Endothelial cell of umbilical vein (primary cell): ENCODE data around the gene RAB38.

Experiments
- EZH2 ChIP-seq: IDR thresholded peaks from 2 replicates; pipeline ENCODE4 v1.6.1; 2012; ENCODE audit warnings: borderline replicate concordance, low read depth, mild to moderate bottlenecking, moderate library complexity, low read length, inconsistent platforms; ENCODE audit not compliant: severe bottlenecking
- FOS ChIP-seq: IDR thresholded peaks from 2 replicates; pipeline ENCODE4 v1.6.1; 2011; ENCODE audit warnings: mild to moderate bottlenecking, low read length, moderate library complexity, borderline replicate concordance; ENCODE audit not compliant: insufficient read depth
- GATA2 ChIP-seq: IDR thresholded peaks from 2 replicates; pipeline ENCODE4 v1.7.0; 2011; ENCODE audit warnings: low read depth, mild to moderate bottlenecking, moderate library complexity, mixed read lengths, low read length; ENCODE audit not compliant: insufficient read length, insufficient read depth
- POLR2A ChIP-seq: IDR thresholded peaks from 2 replicates; pipeline ENCODE4 v1.6.1; 2012; ENCODE audit warnings: low read depth, mild to moderate bottlenecking, control low read depth, low read length
- POLR2AphosphoS5 ChIP-seq: IDR thresholded peaks from 2 replicates; pipeline ENCODE4 v1.6.1; 2012; ENCODE audit warnings: low read depth, mild to moderate bottlenecking, control low read depth, low read length, moderate library complexity; ENCODE audit not compliant: insufficient read depth
- TF ChIP-seq, protein P1 (sequence below), 2 donors: IDR thresholded peaks; 1 replicate in 1 of 2; 2 replicates in 1 of 2; pipeline ENCODE4 v1.5.1; 2011; ENCODE audit warnings: low read length in 2 of 2, mild to moderate bottlenecking in 2 of 2, moderate library complexity in 2 of 2, control low read depth in 1 of 2, inconsistent platforms in 1 of 2, low read depth in 1 of 2; ENCODE audit not compliant: insufficient read depth in 1 of 2; ENCODE audit errors: extremely low read depth in 1 of 2

DNA sequence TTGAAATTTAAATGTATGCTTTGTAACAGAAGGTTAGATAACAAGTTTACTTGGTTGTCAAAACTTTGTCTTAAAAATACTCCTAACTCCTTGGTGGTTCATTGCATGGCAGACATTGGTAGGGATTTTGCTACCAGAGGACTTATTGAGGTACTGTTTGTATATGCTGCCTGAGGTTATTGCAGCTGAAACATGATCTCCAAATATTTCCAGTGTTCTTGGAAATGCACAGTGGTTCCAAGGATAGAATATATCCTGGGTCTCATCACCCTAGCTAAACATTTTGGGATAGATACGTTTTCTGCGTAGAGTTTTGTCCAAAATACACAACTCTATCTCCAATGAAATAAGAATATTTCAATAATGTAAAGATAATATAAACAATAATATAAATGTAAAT lies 109.2 kb downstream of the RAB38 start:
- TF ChIP-seq, protein P1, sequence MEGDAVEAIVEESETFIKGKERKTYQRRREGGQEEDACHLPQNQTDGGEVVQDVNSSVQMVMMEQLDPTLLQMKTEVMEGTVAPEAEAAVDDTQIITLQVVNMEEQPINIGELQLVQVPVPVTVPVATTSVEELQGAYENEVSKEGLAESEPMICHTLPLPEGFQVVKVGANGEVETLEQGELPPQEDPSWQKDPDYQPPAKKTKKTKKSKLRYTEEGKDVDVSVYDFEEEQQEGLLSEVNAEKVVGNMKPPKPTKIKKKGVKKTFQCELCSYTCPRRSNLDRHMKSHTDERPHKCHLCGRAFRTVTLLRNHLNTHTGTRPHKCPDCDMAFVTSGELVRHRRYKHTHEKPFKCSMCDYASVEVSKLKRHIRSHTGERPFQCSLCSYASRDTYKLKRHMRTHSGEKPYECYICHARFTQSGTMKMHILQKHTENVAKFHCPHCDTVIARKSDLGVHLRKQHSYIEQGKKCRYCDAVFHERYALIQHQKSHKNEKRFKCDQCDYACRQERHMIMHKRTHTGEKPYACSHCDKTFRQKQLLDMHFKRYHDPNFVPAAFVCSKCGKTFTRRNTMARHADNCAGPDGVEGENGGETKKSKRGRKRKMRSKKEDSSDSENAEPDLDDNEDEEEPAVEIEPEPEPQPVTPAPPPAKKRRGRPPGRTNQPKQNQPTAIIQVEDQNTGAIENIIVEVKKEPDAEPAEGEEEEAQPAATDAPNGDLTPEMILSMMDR (IDR thresholded peaks at IDR 0.05; ENCODE audit: extremely low read depth in 1 of 2, insufficient read depth in 1 of 2, low read depth in 1 of 2, low read length in 2 of 2) = no peak
- TF ChIP-seq EZH2 (no peak), POLR2A (no peak), FOS (no peak), GATA2 (no peak), POLR2AphosphoS5 (no peak)
